Lower leg skin (tissue), 4 donors: Measurements from ENCODE around the gene SLC25A13. TPM values are rescaled to one million over a fixed set of nuclear protein-coding genes. Genes with fewer than 3 reads are reported as not detected.

Source experiments
- DNase-seq, 2 donors: peaks; one replicate each; pipeline ENCODE4 v3.0.0-alpha.2; 2019; ENCODE audit warnings: low spot score in 2 of 2
- H3K4me3 ChIP-seq: fragments of 200-600 bp; sonication (generic); 2 replicates; pipeline ENCODE4 v1.5.1; 2017; ENCODE audit warnings: mild to moderate bottlenecking, low read depth; ENCODE audit not compliant: poor library complexity, severe bottlenecking
- CTCF ChIP-seq, 3 donors: fragments of 450-650 bp; IDR thresholded peaks; one replicate each; pipeline ENCODE4 v1.5.1; 2016; ENCODE audit warnings: antibody characterized with exemption in 3 of 3, mild to moderate bottlenecking in 3 of 3, moderate library complexity in 2 of 3
- POLR2A ChIP-seq, 2 donors: fragments of 450-650 bp; IDR thresholded peaks; one replicate each; pipeline ENCODE4 v1.6.1; 2016 to 2017; ENCODE audit warnings: antibody characterized with exemption in 2 of 2, mild to moderate bottlenecking in 1 of 2, moderate library complexity in 1 of 2
- WGBS, 2 donors: methylation state at CpG; one replicate each; pipeline ENCODE4 v1.1.5; 2018; 5-methylcytosine and 5-hydroxymethylcytosine counted together
- intact Hi-C: fragments of 100-400 bp; cut with DNase I; formaldehyde crosslinking; loops from one replicate; pipeline ENCODE4 v1.15.0; 2023; ENCODE audit warnings: low total_unique reads
- total RNA-seq, 4 donors: library from RNA; depleted of rRNA; stranded (reverse); fragments of >200 nt; gene quantifications; one replicate each; pipeline ENCODE4 v1.1.0, GENCODE V29; 2016

Gene SLC25A13
- total RNA-seq, 4 donors from 2014 or later, result 28.5 to 39.8 (median 33.0) TPM

GRCh38 chr7:96090756-96091155 is 231.1 kb downstream of the SLC25A13 start:
- no peak for DNase-seq
- intact Hi-C loops, result no loop called here
- WGBS, 2 donors, result 85 to 87% methylated on average over 6 of the region's 6 CpGs
- H3K4me3 ChIP-seq, result no peak overlapping the region
- no peak for TF ChIP-seq CTCF (IDR thresholded peaks at IDR 0.05)
- TF ChIP-seq POLR2A (IDR thresholded peaks at IDR 0.05), result no peak

GRCh38 chr7:96089511-96089910 is 232.4 kb downstream of the SLC25A13 start:
- TF ChIP-seq CTCF (IDR thresholded peaks at IDR 0.05), result no peak
- TF ChIP-seq POLR2A (IDR thresholded peaks at IDR 0.05), result no peak
- no peak overlapping the region for H3K4me3 ChIP-seq
- WGBS, 2 donors, result 79% methylated on average over 3 of the region's 3 CpGs
- no peak for DNase-seq
- intact Hi-C loops, result no loop called here

- DNase-seq, result no peak
- TF ChIP-seq CTCF (IDR thresholded peaks at IDR 0.05) (no peak), POLR2A (IDR thresholded peaks at IDR 0.05) (no peak)
- 78 to 83% methylated on average over 5 of the region's 5 CpGs for WGBS, 2 donors
- H3K4me3 ChIP-seq, result no peak overlapping the region
- intact Hi-C loops, result no loop called here
These were observed 233.3 kb downstream of the SLC25A13 start for GRCh38 chr7:96088579-96088978.

- H3K4me3 ChIP-seq, result no peak overlapping the region
- WGBS, 2 donors, result 63 to 91% methylated on average over 3 of the region's 3 CpGs
- intact Hi-C loops, result no loop called here
- TF ChIP-seq POLR2A (IDR thresholded peaks at IDR 0.05) (no peak), CTCF (IDR thresholded peaks at IDR 0.05) (no peak)
- no peak for DNase-seq
These were observed 235.9 kb downstream of the SLC25A13 start for GRCh38 chr7:96085953-96086352.

GRCh38 chr7:96084881-96085553 is 236.9 kb downstream of the SLC25A13 start:
- no peak for DNase-seq
- TF ChIP-seq POLR2A (IDR thresholded peaks at IDR 0.05) (no peak), CTCF (IDR thresholded peaks at IDR 0.05) (no peak)
- 96 to 100% methylated on average over 1 of the region's 1 CpG for WGBS, 2 donors
- intact Hi-C loops, result no loop called here
- H3K4me3 ChIP-seq, result no peak overlapping the region

GRCh38 chr7:96080027-96080426 is 241.9 kb downstream of the SLC25A13 start:
- intact Hi-C loops, result no loop called here
- DNase-seq, result no peak
- WGBS, 2 donors, result 78 to 79% methylated on average over 6 of the region's 6 CpGs
- TF ChIP-seq CTCF (IDR thresholded peaks at IDR 0.05) (no peak), POLR2A (IDR thresholded peaks at IDR 0.05) (no peak)
- H3K4me3 ChIP-seq, result no peak overlapping the region
